SK-N-SH (cell line): ENCODE measurements around the gene ATP2A3.

Experiments used
- MXI1 ChIP-seq: IDR thresholded peaks from 2 replicates; pipeline ENCODE4 v1.6.1; 2012; ENCODE audit warnings: mild to moderate bottlenecking, low read depth, low read length, improper control_type of control experiment
- POLR2AphosphoS5 ChIP-seq: IDR thresholded peaks from 2 replicates; pipeline ENCODE4 v1.6.1; 2012; ENCODE audit warnings: low read depth, low read length

DNA sequence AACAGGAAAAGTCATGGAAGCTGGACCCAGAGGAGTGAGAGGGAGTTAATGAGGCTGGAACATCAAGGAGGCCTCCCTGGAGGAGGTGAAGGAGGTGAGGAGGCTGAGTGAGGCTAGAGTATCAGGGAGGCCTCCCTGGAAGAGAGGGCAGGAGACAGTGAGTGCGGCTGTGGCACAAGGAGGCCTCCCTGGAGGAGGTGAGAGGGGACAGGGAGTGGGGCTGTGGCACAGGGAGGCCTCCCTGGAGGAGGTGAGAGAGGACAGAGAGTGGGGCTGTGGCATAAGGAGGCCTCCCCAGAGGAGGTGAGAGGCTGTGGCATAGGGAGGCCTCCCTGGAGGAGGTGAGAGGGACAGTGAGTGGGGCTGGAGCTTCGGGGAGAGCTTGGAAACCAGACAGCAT lies 76.8 kb downstream of the ATP2A3 start:
- TF ChIP-seq MXI1 = no peak
- no peak for TF ChIP-seq POLR2AphosphoS5
